ENCODE measurements around the gene DDX46. TPM values are rescaled to one million over a fixed set of nuclear protein-coding genes. Genes with fewer than 3 reads are reported as not detected.

Gene DDX46
- total and polyA plus RNA-seq, 2 donors (not counting 1 experiment from before 2014, with no cell fraction given), result 15.4 to 80.9 TPM

DNA sequence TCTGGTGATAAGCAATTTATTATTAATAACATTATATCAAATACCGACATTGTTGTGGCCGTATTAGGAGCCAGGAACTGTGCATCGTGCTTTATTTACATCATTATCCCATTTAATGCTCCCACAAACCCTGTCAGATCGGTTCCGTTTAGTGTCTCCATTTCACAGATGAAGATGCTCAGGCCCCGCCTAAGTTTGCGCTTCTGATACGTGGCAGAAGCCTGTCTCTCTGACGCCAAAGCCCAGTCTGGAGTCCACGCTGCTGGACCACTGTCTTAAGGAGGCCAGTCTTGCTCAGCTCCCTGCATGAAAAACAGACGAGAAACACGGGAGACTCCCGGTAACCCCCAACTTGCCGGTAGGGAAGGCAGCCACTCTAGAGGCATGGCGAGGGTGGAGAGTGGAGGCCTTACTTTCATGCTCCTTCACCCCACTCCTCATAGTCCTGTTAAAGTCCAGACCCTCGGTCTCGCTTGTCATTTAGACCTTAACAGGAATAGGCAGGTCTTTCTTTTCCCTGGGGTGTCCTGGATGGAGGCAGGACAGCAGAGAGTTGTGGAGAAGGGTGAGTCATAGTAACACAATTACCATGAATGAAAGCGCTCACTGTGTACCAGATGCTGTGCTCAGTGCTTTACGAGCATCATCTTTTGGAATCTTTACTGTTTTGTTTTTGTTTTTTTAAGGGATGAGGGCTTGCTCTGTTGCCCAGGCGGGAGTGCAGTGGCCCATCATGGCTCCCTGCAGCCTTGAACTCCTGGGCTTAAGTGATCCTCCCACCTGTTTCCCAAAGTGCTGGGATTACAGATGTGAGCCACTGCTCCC lies 116.5 kb downstream of the DDX46 start:
- Histone ChIP-seq H3K79me2 (ENCODE audit: control insufficient read depth, insufficient read depth, low read length) (peaks cover 79% of the 10 kb centered on the region), H4K20me1 (ENCODE audit: control insufficient read depth, insufficient read depth, low read length, poor library complexity, severe bottlenecking) (no peaks in the 10 kb centered on the region), H3K4me1 (ENCODE audit: control insufficient read depth in 2 of 2, insufficient read depth in 2 of 2, low read length in 2 of 2) (peaks cover 22 to 39% of the 10 kb centered on the region in 2 donors), H3K4me3 (ENCODE audit: control extremely low read depth in 1 of 5, extremely low read depth in 1 of 5, insufficient read depth in 1 of 5, low read depth in 2 of 5, low read length in 4 of 5) (peak overlapping the region; percentile 78 to 94 (median 88)), H3K9ac (ENCODE audit: low read length) (peak overlapping the region; percentile 91), H2AFZ (ENCODE audit: insufficient read depth, low read depth, low read length, poor library complexity, severe bottlenecking) (peak overlapping the region; percentile 100), H3K4me2 (replicated peaks; ENCODE audit: low read depth, low read length, poor library complexity, severe bottlenecking) (peak overlapping the region; percentile 80), H3K36me3 (replicated peaks in 1 of 2; ENCODE audit: control extremely low read depth in 1 of 2, control insufficient read depth in 1 of 2, extremely low read depth in 1 of 2, insufficient read depth in 2 of 2, low read length in 1 of 2) (no peaks in the 10 kb centered on the region), H3K27ac (ENCODE audit: low read length in 2 of 2) (peak overlapping the region; percentile 91 to 95), H3K9me3 (ENCODE audit: control extremely low read depth in 1 of 3, control insufficient read depth in 2 of 3, insufficient read depth in 1 of 3, low read length in 2 of 3) (no peaks in the 10 kb centered on the region), H3K27me3 (replicated peaks in 1 of 4; ENCODE audit: control extremely low read depth in 1 of 4, control insufficient read depth in 3 of 4, insufficient read depth in 4 of 4, low read length in 3 of 4) (no peaks in the 10 kb centered on the region)
- intact Hi-C loops (cut with micrococcal nuclease), result loop anchor here (1.0 kb wide), 4 partner anchors 29 to 137 kb away; partner anchors contain the start of genes C5orf24, CAMLG and DDX46
- DNase-seq, result peak; percentile 55
- Mint-ChIP-seq H3K4me3 (peak overlapping the region; percentile 96), H3K4me1 (peaks cover 40% of the 10 kb centered on the region), H3K9me3 (ENCODE audit: insufficient read depth) (no peaks in the 10 kb centered on the region), H3K27ac (peak overlapping the region; percentile 94), H3K27me3 (no peaks in the 10 kb centered on the region)
- 14% methylated on average over 12 of the region's 20 CpGs for WGBS (ENCODE audit: insufficient coverage)
- no peak for TF ChIP-seq CTCF (IDR thresholded peaks at IDR 0.05)
- no peak for TF ChIP-seq EZH2 (IDR thresholded peaks at IDR 0.05; ENCODE audit: borderline replicate concordance, insufficient read depth, low read depth, low read length, poor library complexity, severe bottlenecking)
- POLR2A ChIA-PET, result interaction anchor here (1.6 to 2.3 kb wide), 4 partner anchors 27 to 137 kb away, joined by 4 to 30 read pairs (median 8); partner anchors contain the start of genes C5orf24, CAMLG and PCBD2
- ATAC-seq (ENCODE audit: low read depth), result peak; percentile 14
- CTCF ChIA-PET, result interaction anchor here (1.3 to 1.7 kb wide), 3 partner anchors 27 to 30 kb away, joined by 8 to 20 read pairs (median 8); partner anchors contain the start of genes C5orf24 and PCBD2

- TF ChIP-seq CTCF (IDR thresholded peaks at IDR 0.05), result no peak
- TF ChIP-seq EZH2 (IDR thresholded peaks at IDR 0.05; ENCODE audit: borderline replicate concordance, insufficient read depth, low read depth, low read length, poor library complexity, severe bottlenecking), result no peak
- Histone ChIP-seq H3K4me1 (ENCODE audit: control insufficient read depth in 2 of 2, insufficient read depth in 2 of 2, low read length in 2 of 2) (peaks cover 22 to 39% of the 10 kb centered on the region in 2 donors), H3K9ac (ENCODE audit: low read length) (no peak overlapping the region), H3K79me2 (ENCODE audit: control insufficient read depth, insufficient read depth, low read length) (peaks cover 87% of the 10 kb centered on the region), H3K4me3 (ENCODE audit: control extremely low read depth in 1 of 5, extremely low read depth in 1 of 5, insufficient read depth in 1 of 5, low read depth in 2 of 5, low read length in 4 of 5) (no peak overlapping the region), H3K4me2 (replicated peaks; ENCODE audit: low read depth, low read length, poor library complexity, severe bottlenecking) (peak overlapping the region; percentile 17), H3K9me3 (ENCODE audit: control extremely low read depth in 1 of 3, control insufficient read depth in 2 of 3, insufficient read depth in 1 of 3, low read length in 2 of 3) (no peaks in the 10 kb centered on the region), H2AFZ (ENCODE audit: insufficient read depth, low read depth, low read length, poor library complexity, severe bottlenecking) (no peak overlapping the region), H3K36me3 (replicated peaks in 1 of 2; ENCODE audit: control extremely low read depth in 1 of 2, control insufficient read depth in 1 of 2, extremely low read depth in 1 of 2, insufficient read depth in 2 of 2, low read length in 1 of 2) (no peaks in the 10 kb centered on the region), H4K20me1 (ENCODE audit: control insufficient read depth, insufficient read depth, low read length, poor library complexity, severe bottlenecking) (no peaks in the 10 kb centered on the region), H3K27ac (ENCODE audit: low read length in 2 of 2) (peak overlapping the region in 1 of 2 donors; percentile 2), H3K27me3 (replicated peaks in 1 of 4; ENCODE audit: control extremely low read depth in 1 of 4, control insufficient read depth in 3 of 4, insufficient read depth in 4 of 4, low read length in 3 of 4) (no peaks in the 10 kb centered on the region)
- H3K4me1 Mint-ChIP-seq, result peaks cover 45% of the 10 kb centered on the region
- ChIA-PET CTCF (interaction anchor here (0.9 to 1.4 kb wide), 2 partner anchors 29 to 30 kb away, joined by 3 to 4 read pairs; no protein-coding TSS in a partner anchor), POLR2A (interaction anchor here (1.0 kb wide), 1 partner anchor 23 kb away, joined by 3 read pairs; no protein-coding TSS in a partner anchor)
- H3K4me3 Mint-ChIP-seq, result peak overlapping the region; percentile 54
- ATAC-seq (ENCODE audit: low read depth), result no peak
- no peaks in the 10 kb centered on the region for H3K9me3 Mint-ChIP-seq (ENCODE audit: insufficient read depth)
- H3K27me3 Mint-ChIP-seq, result no peaks in the 10 kb centered on the region
- peak overlapping the region; percentile 43 for H3K27ac Mint-ChIP-seq
- DNase-seq, result no peak
- intact Hi-C loops (cut with micrococcal nuclease), result no loop called here
Observed at GRCh38 chr5:134877159-134877558, 118.6 kb downstream of the DDX46 start.
